OCI-LY1 (cell line): ENCODE results near the gene METTL25B.
A peak's percentile ranks its signal among the peaks of the same experiment; 100 is the strongest.

Experiments used
- H2AFZ ChIP-seq: fragments of 200-600 bp; sonication (generic), shearing (Covaris generic); 2 replicates; pipeline ENCODE4 v1.6.0; 2014; ENCODE audit warnings: antibody characterized with exemption, mild to moderate bottlenecking, low read length
- H3F3A ChIP-seq: fragments of 200-600 bp; sonication (generic), shearing (Covaris generic); 2 replicates; pipeline ENCODE4 v1.6.0; 2014; ENCODE audit warnings: mild to moderate bottlenecking, antibody characterized with exemption, low read length, moderate library complexity; ENCODE audit not compliant: insufficient read depth
- H3K27ac ChIP-seq: fragments of 200-600 bp; sonication (generic); 2 replicates; pipeline ENCODE4 v1.5.1; 2014; ENCODE audit warnings: low read length, mixed run types, mild to moderate bottlenecking, low read depth; ENCODE audit not compliant: poor library complexity, severe bottlenecking
- H3K27me3 ChIP-seq: fragments of 200-600 bp; sonication (generic); 2 replicates; pipeline ENCODE4 v1.6.0; 2014; ENCODE audit warnings: antibody characterized with exemption, mild to moderate bottlenecking, low read length, moderate library complexity; ENCODE audit not compliant: insufficient read depth
- H3K36me3 ChIP-seq: fragments of 200-600 bp; sonication (generic); 2 replicates; pipeline ENCODE4 v1.6.1; 2014; ENCODE audit warnings: mild to moderate bottlenecking, antibody characterized with exemption, low read length, moderate library complexity, mixed read lengths; ENCODE audit not compliant: insufficient read depth
- H3K4me1 ChIP-seq: fragments of 200-600 bp; sonication (generic); 2 replicates; pipeline ENCODE4 v1.5.1; 2014; ENCODE audit warnings: mild to moderate bottlenecking, low read length, moderate library complexity; ENCODE audit not compliant: insufficient read depth, severe bottlenecking
- H3K4me2 ChIP-seq: fragments of 200-600 bp; sonication (generic), shearing (Covaris generic); 2 replicates; pipeline ENCODE4 v1.6.1; 2014; ENCODE audit warnings: low read length
- H3K4me3 ChIP-seq: fragments of 200-600 bp; sonication (generic); 2 replicates; pipeline ENCODE4 v1.5.1; 2014; ENCODE audit warnings: low read length, low read depth, mild to moderate bottlenecking, mixed read lengths; ENCODE audit not compliant: poor library complexity, severe bottlenecking
- H3K79me2 ChIP-seq: fragments of 200-600 bp; shearing (Covaris generic); 2 replicates; pipeline ENCODE4 v1.6.1; 2016; ENCODE audit warnings: mixed run types, low read length, mixed read lengths; ENCODE audit not compliant: insufficient read depth
- H3K9ac ChIP-seq: fragments of 200-600 bp; sonication (generic), shearing (Covaris generic); 2 replicates; pipeline ENCODE4 v1.6.1; 2014; ENCODE audit warnings: mild to moderate bottlenecking, low read length, mixed read lengths
- H3K9me2 ChIP-seq: fragments of 200-600 bp; sonication (generic), shearing (Covaris generic); 2 replicates; pipeline ENCODE4 v1.6.1; 2014; ENCODE audit warnings: low read depth, mild to moderate bottlenecking, low read length, mixed read lengths
- H3K9me3 ChIP-seq: fragments of 200-600 bp; shearing (Covaris generic); 2 replicates; pipeline ENCODE4 v1.6.1; 2014; ENCODE audit warnings: low read length, mixed read lengths
- H4K20me1 ChIP-seq: fragments of 200-600 bp; sonication (generic), shearing (Covaris generic); 2 replicates; pipeline ENCODE4 v1.6.0; 2016; ENCODE audit warnings: mild to moderate bottlenecking, low read length; ENCODE audit not compliant: insufficient read depth
- EZH2 ChIP-seq: fragments of 200-600 bp; sonication (generic), shearing (Covaris generic); IDR thresholded peaks from 2 replicates; pipeline ENCODE4 v1.8.0; 2017; ENCODE audit warnings: borderline replicate concordance, mixed run types, mild to moderate bottlenecking, antibody characterized with exemption, low read length, moderate library complexity, mixed read lengths
- TF ChIP-seq, protein P1 (sequence below): fragments of 200-600 bp; sonication (generic), shearing (Covaris generic); IDR thresholded peaks from 2 replicates; pipeline ENCODE4 v1.5.1; 2017; ENCODE audit warnings: mild to moderate bottlenecking, antibody characterized with exemption, low read length, moderate library complexity, mixed read lengths

The METTL25B gene

DNA sequence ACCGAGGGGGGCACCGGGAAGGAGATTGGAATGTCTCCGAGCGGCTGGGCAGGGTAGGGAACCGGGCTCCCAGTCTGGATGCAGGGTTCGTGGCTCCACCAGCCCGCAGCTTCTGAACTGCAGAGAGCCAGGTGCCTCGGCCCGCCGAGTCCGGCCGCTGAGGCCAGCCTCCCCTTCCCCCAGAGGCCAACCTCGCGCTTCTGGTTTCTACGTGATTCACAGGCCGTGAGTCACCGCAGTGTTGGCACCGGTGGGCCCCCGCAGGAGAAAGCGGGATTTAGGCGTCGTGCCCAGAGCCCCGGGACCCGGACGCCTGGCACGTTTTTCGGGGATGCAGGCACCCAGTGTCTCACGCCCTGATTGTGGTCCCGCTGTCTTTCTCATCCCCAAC, 23.3 kb upstream of the METTL25B start:
- TF ChIP-seq EZH2: no peak
- TF ChIP-seq, protein P1, sequence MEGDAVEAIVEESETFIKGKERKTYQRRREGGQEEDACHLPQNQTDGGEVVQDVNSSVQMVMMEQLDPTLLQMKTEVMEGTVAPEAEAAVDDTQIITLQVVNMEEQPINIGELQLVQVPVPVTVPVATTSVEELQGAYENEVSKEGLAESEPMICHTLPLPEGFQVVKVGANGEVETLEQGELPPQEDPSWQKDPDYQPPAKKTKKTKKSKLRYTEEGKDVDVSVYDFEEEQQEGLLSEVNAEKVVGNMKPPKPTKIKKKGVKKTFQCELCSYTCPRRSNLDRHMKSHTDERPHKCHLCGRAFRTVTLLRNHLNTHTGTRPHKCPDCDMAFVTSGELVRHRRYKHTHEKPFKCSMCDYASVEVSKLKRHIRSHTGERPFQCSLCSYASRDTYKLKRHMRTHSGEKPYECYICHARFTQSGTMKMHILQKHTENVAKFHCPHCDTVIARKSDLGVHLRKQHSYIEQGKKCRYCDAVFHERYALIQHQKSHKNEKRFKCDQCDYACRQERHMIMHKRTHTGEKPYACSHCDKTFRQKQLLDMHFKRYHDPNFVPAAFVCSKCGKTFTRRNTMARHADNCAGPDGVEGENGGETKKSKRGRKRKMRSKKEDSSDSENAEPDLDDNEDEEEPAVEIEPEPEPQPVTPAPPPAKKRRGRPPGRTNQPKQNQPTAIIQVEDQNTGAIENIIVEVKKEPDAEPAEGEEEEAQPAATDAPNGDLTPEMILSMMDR: no peak
- Histone ChIP-seq H3K9me2 (no peaks in the 10 kb centered on the region), H3K9ac (no peak overlapping the region), H2AFZ (no peak overlapping the region), H3K4me2 (no peak overlapping the region), H3F3A (no peaks in the 10 kb centered on the region), H3K27ac (no peak overlapping the region), H3K79me2 (no peaks in the 10 kb centered on the region), H3K27me3 (peaks cover 11% of the 10 kb centered on the region; the same call in 1 of the 2 replicates), H4K20me1 (no peaks in the 10 kb centered on the region), H3K9me3 (no peaks in the 10 kb centered on the region), H3K4me1 (peaks cover 15% of the 10 kb centered on the region), H3K4me3 (no peak overlapping the region), H3K36me3 (no peaks in the 10 kb centered on the region)

DNA sequence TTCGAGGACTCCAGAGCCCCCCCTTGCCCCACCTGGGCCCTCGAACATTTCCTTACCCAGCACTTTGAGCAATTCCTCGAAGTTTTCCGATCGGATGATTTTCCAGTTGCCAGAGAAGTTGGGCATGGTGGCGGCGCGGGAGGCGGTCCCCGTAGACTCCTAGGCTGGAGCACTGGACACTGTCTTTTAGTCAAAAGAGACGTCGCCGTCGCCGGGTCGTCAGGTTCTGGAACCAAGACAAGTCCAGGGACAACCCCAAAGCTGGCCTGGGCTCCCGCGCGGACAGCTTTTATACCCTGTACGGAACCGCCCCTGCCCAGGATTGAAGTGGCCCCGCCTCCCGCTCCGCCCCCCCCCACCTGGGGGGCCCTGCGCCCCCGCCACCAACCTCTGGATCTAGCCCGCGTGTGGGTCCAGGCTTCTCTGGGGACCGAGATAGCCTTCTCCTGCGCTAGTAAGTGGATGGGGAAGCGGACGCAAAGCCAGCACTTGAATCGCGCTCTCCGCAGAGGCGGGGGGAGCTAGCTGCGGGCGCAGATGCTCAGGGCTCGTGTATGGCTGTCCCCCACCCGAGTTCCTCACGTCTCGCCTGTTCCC, 22.9 kb upstream of the METTL25B start, which contains the start of gene CRABP2:
Gene CRABP2, minus strand, starts transcription at position 263 of the 597 bp plus-strand sequence. Its CDS starts 137 bp downstream, at position 126.
- Histone ChIP-seq H3F3A (no peaks in the 10 kb centered on the region), H3K79me2 (no peaks in the 10 kb centered on the region), H3K36me3 (no peaks in the 10 kb centered on the region), H4K20me1 (no peaks in the 10 kb centered on the region), H3K4me1 (peaks cover 15% of the 10 kb centered on the region), H3K9ac (no peak within 1 kb of the TSS; the same call in 1 of the 2 replicates), H3K4me2 (peak within 1 kb of the TSS; percentile 42), H3K9me3 (no peaks in the 10 kb centered on the region), H3K4me3 (peak within 1 kb of the TSS; percentile 33), H3K27me3 (peaks cover 11% of the 10 kb centered on the region; the same call in 1 of the 2 replicates), H2AFZ (no peak within 1 kb of the TSS), H3K9me2 (no peaks in the 10 kb centered on the region), H3K27ac (no peak within 1 kb of the TSS)
- TF ChIP-seq EZH2: no peak
- TF ChIP-seq, protein P1: no peak

DNA sequence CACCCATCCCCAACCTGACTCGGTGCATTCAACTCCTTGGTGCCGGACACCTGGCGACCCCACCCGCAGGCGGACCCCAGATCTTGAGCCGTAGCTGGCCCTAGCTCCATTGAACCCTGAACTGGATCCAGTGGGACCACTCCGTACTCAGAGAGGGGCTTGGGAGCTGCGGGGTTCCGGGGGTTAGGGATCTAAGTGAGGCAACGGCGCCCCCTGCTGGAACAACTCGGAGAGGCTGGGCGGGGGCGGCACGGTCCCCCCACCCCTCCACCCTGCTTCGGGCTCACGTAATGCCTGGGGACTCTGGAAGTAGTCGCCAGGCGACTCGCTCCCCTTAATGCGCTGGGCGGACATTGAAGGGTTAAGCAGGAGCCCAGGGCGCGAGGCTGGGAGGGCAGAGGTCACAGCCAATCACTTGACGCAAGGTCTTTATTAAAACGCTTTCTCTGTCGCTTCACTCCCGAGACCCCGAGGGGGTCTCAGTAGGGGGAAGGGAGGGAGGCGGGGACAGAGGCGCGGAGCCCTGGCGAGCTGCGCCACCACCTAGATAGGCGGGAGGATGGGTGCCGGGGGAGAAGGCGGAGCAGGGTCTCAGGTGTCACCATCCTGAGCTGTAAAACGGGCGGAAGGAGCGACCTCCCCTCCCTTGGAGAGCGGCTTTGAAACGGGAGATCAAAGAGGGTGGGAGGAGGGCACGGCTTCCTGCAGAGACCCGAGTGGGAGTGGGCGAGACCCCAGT, 22.2 kb upstream of the METTL25B start:
- Histone ChIP-seq H3K9me2 (no peaks in the 10 kb centered on the region), H3K4me2 (peak overlapping the region; percentile 42), H3F3A (no peaks in the 10 kb centered on the region), H2AFZ (no peak overlapping the region), H3K36me3 (no peaks in the 10 kb centered on the region), H3K9ac (no peak overlapping the region; the same call in 1 of the 2 replicates), H3K9me3 (no peaks in the 10 kb centered on the region), H3K27ac (no peak overlapping the region), H4K20me1 (no peaks in the 10 kb centered on the region), H3K4me3 (peak overlapping the region; percentile 33), H3K27me3 (peaks cover 11% of the 10 kb centered on the region; the same call in 1 of the 2 replicates), H3K4me1 (peaks cover 15% of the 10 kb centered on the region), H3K79me2 (no peaks in the 10 kb centered on the region)
- TF ChIP-seq, protein P1: peak; percentile 89
- TF ChIP-seq EZH2: no peak
